NCI-H774 (cell line): Measurements from ENCODE around the gene DDX41.
"Not testable (repeated sequence)": the region's sequence is repeated elsewhere in the genome, so short reads cannot be mapped to it uniquely, and the experiment has no call there.

Experiments used
- DNase-seq: peaks from one replicate; lab custom pipeline; 2025; lab: John Stamatoyannopoulos, UW

The DDX41 gene

DNA sequence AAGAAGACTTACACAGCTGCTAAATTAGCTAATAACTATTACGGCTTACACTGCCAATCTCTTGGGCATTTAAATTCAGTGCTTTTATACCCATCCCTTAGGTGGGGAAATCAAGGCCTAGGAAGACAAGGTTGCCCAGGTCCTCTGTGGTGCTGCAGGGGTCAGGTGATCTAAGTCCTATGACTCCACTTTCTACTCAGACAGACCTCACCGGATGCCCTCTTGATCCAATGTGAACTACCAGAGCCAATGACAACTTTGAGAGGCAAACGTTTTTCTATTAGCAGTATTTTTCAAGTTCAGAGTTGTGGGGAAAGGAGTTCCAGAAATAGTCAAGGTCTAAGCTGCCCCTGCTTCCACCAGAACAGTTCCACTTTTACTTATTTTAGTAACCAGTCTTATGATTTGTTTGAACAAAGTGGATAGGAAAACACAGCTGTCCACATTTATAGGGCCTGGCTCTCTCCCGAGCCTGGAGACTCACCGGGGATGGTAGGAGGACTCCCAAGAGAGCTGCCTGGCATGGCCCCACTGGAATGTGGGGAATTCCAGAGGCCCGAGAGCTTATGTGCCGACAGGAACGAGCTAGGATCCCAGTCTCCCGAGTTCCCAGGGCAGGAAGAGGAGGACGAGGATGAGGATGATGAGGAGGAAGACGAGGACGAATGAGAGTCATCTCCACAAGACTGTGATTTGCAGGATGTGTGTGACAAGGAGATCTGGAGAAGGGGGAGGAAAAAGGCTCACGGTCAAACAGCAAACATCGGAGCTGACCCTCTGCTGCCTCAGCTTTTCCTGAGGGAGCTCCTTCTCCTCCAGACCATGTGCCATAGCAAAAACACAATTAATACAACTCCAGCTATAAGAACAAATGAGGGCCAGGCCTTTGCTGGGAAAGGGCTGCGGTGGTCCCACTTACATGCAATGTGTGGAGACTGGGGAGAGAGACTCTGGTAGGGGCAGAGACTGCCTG lies 20.9 kb upstream of the DDX41 start:
- no peak for DNase-seq

DNA sequence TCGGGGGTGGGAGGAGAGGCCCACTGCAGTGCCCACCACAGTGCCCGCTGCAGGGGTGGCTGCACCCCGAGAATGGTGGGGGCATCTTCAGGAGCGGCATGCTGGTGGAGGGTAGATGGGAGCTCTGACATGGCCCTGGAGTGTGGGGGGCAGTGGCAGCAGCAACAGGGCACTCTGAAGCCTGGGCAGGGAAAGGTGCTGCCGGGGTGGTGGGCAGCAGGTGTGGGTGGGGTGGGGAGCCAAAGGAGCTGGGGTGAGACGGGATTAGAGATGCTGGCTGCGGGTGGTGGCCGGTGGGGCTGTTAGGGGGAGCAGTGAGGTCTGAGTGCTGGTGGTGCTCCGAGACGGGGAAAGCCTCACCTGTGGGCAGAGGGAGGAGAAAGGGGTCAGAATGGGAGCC lies 19.6 kb upstream of the DDX41 start:
- DNase-seq = no peak

DNA sequence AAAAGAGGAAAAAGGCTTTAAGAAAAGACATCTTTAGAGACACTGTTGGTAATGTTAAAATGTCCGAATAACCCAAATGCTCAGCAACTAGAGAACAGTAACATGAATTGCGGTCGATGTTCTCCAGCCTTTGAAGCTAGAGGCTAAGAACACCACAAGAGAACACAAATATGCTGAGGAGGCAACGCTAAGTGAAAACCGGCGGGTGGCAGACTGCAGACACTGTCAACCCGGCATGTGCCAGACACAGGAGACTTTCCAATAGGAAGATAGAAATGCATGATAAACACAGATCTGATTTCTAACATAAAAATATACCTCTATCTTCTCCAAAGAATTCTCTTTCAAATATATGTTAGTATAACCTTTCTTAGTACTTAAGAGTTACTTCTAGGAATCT lies 18.4 kb upstream of the DDX41 start:
- DNase-seq = no peak

DNA sequence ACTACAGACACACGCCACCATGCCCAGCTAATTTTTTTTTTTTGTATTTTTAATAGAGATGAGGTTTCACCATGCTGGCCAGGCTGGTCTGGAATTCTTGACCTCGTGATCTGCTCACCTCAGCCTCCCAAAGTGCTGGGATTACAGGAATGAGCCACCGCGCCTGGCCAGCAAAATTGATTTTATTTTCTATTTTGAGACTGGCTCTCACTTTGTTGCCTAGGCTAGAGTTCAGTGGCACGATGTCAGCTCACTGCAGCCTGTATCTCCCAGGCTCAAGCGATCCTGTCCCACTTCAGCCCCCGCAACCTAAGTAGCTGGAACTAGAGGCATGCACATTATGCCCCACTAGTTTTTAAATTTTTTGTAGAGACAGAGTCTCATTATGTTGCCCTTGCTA lies 17.7 kb upstream of the DDX41 start:
- DNase-seq = not testable (repeated sequence)

DNA sequence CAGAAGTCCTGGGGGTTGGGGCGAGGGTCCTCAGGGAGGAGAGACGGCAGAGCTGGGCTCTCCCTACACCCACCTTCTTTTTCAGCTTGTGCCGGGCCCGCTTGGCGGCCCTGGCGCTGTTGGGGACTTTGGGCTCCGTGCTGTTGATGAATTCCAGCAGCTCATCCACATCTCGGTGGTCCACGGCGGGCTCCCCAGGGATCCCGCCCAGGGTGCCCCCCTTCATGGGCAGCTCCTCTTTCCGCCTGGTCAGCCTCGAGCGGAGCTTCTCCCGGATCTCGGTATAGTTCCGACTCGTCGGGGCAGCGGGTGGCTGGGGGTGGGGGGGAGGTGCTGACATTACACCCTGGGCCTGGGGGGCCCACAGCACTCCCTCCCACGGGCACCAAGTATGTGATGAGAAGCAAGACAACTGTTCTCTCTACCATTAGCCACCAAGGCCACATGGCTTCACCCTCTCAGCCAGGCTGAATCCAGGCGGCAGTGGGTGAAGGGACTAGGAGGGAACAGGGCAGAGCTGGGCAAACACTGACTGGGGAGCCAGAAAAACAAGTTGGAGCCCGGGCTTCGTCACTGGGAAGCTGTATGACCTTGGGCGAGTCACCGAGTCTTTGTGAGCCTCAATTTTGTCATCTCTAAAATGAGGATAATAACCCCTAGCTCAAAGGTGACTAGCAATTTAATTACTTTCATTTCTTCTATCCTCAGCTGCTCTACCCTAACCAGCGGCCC lies 14.6 kb upstream of the DDX41 start:
- DNase-seq = no peak

DNA sequence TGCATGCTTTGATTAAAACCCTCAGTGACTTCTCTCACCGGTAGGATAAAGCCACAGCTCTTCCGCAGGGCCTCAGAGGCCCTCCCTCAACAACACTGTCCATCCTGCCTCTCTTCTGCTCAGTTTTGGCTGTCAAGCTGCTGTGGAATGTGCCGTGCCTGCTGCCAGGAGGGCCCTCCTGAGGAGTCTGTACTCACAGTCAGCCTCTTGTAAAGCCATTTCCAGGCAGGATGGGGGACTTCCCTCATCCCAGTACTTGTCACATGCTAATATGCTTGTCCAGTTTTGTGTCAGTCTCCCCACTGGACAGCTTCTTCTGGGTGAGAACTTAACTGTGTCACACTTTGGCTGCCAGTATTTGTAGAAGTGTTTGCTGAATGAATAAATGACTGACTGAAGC lies 13.9 kb upstream of the DDX41 start:
- no peak for DNase-seq

DNA sequence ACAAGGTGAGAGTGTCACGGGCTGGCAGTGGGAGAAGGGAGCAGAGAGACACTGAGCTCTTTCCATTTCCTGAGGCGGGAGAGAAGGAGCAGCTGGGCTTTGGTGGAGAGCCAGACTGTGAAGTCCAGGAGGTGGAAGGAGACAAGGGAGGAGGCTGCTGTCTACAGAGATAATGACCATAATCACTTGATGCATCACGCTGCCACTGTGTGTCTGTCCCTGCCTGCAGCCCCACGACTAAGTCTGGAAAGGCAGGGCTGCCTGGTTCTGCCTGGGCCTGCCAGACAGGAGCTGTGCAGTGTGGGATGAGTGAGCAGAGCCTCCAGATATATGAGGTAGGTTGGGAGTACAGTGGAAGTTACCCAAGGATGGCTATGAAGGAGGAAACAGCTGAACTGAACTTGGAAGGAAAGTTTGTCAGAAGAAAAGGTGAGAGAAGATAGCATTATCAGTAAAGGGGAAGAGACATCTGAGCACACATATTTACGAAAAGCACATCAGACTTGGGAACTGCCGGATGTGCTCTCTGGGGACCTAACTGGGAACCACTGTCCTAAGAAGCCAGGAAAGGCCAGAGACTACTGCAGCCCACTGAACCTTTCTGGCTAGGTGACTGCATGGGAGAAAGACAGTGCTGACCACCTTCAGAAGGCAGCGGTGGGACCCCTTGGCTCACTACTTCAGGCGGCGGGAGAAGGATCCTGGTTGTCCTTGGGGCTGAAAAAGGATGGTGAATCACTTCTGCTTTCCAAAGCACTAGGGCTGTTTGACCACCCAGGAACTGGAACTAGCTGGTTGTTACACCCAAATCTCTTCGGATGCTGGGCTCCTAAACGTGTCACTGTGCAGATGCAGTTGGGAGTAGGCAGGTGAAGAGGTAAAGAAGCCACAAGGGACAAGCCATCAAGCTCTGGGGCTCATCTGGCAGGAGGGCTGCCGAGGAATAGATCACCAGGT lies 12.8 kb upstream of the DDX41 start:
- DNase-seq = no peak

DNA sequence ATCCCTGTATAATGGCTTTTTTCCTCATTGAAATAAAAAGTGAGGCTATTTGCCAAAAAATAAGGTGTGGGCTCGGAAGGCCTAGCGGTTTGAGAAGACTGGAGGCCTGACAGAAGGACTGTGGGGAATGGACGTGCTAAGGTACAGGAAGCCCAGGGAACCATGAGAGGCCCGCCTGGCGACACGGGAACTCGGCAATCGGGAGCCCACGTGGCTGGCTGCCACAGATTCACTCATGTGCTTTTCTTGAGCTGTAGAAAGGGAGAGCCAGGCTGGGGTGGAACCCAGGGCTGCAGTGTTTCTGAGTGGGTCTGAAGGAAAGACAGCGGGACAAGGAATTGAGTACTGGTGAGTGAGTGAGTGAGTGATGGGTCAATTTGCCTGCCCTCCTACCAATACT lies 11.9 kb upstream of the DDX41 start:
- DNase-seq = no peak

DNA sequence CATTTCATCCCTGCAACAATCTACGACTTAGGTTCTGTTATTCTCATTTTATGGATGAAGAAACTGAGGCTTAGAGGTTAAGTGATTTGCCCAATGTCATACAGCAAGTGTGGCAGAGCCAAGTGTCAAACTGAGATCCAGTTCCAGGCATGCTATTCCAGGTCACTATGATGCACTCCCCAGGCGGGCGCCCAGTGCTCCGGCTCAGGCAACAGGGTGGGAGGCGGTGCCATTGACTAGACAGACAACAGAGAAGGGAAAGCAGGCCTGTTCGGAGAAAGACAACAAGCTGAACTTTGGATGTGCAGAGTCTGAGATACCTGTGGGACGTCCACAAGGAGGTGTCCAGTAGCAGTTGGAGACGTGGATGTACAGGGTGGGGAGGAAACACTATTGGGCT lies 10.8 kb upstream of the DDX41 start:
- DNase-seq = no peak

DNA sequence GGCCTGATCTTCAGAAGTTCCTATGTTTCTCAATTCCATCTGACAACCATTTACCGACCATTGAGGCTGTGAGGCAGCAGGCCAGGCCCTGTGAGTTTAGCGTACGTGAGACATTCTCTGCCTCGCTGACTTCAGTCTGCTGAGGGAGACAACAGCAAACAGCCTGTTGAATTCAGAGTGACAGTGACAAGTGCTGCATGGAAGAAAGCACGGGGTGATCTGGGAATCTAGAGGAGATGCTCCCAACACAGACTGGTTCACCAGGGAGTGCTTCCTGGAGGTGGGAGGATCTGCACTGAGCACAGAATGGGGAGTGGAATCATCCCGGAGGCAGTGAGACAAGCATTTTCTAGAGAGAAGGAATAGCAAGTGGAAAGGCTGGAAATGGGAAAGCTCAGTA lies 10.0 kb upstream of the DDX41 start:
- no peak for DNase-seq

DNA sequence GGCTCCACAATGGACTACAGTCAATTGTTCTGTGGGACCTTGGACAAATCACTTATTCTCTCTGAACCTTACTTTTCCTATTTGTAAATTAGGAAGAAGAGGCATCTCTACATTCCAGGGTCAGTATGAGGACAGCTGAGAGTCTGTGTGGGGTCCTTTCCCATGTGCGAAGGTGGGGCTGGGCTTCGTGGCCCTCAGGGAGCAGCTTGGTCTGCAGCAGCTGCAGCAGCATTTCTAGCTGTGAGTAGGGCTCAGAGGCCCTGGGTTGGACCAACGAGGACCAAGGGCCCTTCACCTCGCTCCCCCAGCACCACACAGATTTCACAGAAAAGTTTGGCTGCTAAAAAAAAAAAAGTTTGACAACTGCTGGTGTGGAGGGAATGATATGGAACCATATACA lies 9.4 kb upstream of the DDX41 start:
- DNase-seq = no peak

DNA sequence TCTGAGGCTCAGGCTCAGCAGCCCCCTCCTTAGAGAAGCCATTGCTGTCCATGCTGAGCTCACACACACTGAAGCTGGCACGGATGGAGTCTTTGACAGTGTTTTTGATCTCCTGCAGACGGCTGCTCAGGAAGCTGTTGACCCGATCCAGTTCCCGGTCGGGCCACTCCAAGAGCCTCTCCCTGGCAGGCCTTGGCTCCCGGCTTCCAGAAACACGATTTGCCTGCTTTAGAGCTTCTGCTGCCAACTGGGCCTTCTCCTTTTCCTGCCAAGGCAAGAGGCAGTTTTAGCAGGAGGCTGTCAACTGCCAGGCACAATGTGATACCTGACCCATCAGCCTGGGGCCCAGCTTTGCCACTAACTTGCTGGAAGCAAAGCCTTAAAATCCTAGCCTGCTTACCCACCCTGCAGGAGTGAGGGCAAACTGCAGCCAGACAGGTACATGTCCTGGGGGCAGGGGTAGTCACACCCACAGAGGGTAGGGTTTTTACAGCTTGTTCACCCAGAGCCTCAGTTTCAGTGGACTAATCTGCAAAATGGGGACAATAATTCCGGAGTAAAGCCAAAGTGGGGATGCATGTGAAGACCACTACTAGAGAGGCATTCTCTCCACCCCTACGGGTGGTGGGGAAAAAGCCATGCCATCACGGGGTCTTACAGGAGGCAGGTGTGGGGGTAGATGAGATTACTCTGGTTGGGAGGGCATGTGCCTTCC lies 8.3 kb upstream of the DDX41 start:
- DNase-seq = no peak

DNA sequence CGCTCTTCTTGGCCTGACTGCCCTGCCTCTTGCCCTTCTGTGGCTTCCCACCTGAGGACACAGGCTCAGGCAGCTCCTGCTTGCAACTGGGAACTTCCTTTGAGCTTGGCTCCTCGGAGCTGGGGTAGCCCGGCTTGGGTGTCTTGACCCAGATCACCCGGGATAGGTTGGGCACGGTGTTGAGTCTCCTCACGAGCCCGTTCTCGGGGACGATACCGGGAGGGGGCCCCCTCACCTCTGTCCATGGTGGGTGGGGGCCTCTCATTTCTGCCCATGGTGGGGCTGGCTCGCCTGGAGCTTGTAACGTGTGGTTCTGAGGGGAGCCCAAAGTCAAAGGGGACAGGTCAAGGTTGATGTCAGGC lies 7.8 kb upstream of the DDX41 start:
- DNase-seq = no peak

DNA sequence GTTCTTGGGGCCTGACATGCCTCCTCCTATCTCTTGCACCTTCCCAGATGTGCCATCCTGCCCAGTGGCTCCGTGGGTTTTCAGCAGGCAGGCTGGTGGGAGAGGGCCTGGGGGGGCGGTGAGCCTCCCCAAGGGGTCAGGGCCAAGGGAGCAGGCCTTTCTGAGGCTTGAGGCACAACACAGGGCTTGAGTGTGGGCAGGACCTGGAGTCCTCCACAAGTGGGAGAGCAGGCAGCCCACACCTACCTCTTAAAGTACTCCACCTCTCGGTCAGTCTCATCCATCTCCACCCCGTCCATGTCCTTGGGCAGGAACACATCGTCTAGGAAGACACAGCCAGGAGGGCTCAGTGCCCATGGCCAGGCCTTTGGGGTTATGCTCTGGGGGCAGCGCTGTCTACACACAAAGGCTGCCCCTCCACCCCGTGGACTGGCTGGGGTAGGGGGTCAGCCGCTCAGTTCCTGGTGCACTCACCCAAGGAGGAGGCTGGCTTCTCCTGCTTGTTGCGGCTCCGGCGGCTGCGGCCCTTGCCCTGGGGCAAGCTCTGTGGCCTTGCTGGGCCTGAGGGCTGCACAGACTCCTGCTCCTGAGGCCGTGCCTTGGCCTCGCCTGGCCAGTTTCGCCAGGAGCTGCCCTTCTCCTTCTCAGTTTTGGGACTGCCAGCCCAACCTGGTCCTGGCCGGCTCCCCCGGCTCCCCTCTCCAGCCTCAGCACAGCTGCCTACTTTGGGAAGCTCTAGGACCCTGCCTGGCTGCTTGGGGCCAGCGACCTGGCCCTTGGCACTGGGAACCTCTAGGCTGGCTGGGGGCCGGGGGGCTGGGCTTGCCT lies 7.2 kb upstream of the DDX41 start:
- DNase-seq = no peak

DNA sequence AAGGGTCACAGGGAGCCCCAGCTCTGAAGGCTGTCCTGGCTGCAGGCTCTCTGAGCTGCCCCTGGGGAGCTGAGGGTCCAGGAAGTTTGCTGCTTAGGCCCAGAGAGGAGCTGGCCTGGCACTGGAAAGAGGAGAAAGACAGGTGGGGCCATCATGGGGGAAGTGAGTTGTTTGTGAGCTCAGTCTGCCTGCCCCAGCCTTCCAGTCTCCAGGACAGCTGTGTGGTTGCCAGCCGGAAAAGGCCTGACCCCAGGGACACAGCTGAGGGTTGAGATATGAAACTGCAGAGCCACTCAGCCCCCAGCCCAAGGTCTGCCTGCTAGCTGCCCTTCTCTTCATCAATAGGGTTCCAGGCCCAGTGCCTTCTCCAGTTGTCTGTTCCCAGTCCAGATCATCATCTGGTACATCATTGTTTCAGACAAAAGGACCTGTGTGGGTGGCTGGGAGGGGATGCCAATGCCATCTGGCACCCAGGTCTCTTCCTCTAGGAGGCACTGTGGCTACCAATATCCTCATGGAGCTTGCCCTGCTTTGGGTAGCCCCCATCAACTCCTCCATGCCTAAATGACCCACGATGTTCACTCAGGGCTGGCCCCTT lies 4.3 kb upstream of the DDX41 start:
- no peak for DNase-seq

DNA sequence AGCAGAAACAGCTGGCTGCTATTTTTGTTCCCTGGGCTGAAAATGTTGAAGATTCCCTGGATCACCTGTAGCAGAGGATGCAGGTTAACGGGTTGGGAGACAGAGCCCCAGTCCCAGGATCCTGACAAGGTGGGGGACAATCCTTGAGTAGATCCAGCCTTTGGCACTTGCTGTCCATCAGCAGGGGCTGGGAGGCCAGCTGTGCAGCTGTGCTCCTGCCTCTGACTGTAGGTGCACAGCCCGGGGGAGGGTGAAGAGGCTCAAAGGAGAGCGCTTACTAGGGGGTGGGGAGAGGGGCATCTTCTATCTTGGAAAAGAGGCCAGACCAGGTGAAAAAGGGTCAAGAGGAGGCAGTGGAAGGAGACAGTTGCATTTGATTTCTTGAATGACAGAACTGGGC lies 3.5 kb upstream of the DDX41 start:
- DNase-seq = no peak

DNA sequence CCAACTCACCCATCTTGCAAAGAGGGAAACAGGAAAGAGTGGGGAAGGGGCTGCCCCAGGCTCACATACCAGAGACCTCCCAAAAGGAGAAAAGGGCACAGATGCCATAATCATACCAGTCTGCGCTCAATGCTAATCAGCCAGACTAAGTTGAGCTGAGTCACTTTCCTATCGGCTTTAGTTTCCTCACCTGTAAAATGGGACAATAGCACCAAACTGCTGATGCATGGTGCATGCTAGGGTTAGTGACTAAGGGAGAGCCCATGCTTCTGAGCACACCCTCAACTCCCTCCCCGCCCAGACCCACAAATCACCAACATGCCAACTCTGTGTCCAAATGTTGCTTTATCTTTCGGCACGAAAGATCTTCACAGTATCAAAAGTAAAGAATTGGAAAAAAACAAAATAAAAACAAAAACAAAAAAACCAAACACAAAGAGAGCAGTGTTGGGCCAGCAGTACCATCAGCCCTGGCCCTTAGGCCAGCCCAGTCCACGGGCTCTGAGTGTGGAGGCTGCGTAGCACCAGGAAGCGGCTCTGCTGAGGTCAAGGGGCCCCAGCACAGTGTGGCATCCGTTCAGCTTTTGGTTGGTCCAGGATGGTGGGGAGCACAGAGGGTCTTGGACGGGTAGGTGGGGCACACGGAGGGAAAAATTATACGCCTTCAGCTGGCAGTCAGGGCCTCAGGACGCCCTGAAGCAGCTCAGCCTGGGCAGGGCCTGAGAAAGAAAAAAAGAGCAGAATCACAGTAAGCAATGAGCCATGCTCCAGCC lies 2.9 kb upstream of the DDX41 start:
- DNase-seq = no peak

DNA sequence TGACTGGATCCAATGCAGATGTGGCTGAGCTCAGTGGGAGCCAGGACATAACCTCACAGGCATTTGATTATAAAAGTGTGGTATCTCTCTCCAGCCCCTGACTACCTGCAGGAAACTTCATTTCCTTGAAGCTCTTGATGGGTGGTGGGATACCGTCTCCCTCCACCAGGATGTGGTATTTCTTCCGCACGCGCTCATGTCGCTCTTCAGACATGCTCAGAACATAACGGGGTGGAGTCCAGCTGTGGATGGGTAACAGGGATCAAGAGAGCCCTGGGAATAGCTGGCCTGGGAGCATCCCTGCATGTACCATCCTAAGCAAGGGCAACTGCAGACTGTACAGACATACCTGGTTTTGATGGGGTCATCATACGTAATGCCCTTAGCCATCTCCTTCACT lies 1.2 kb downstream of the DDX41 start:
- no peak for DNase-seq

DNA sequence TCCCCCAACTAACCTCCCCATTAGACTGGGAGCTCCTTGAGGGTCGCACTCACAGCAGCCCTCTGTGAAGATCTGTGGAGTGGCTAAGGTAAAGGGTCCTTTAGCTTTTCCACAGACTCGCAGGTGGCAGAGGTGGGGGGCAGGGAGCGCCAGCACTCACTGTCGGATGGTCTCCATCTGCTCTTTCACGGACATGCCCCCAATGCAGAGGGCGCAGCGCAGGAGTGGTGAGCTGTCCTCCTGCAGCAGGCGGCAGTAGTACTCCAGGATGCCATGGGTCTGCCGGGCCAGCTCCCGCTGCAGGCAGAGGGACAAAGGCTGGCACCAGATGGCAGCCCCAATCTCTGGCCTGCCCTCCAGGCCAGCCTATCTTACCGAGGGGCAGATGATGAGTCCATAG lies 2.2 kb downstream of the DDX41 start:
- DNase-seq = no peak

DNA sequence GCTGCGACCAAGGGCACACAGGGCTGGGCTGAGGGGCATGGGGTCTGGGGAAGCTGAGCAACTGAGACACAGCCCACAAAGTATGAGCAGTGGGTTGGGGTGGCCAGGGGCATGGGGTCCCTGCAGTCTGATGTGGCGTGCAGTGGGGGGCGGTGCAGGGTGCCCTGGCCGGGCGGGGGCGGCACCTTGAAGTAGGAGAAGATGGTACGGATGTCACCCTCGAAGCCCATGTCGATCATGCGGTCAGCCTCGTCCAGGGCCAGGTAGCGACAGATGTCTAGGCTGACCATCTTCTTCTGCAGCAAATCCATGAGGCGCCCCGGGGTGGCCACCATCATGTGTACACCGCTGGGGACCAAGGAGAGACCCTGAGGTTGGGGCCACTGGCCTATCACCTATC lies 3.3 kb downstream of the DDX41 start:
- no peak for DNase-seq
